ENCODE measurements around the gene TMEM62.

- TF ChIP-seq FOXP1 (CRISPR knock-in tag; IDR thresholded peaks at IDR 0.05) (no peak), ZNF3 (CRISPR knock-in tag; IDR thresholded peaks at IDR 0.05) (no peak), SETDB1 (IDR thresholded peaks at IDR 0.05; ENCODE audit: low read length) (no peak), ZNF280A (IDR thresholded peaks at IDR 0.05; ENCODE audit: low read depth, partially characterized antibody) (no peak), CTCF (IDR thresholded peaks at IDR 0.05 in 2 of 3, conservative IDR thresholded peaks at IDR 0.05 in 1 of 3; ENCODE audit: insufficient read depth in 2 of 3, low read depth in 1 of 3, low read length in 3 of 3) (no peak), HDAC3 (IDR thresholded peaks at IDR 0.05; ENCODE audit: borderline replicate concordance, partially characterized antibody) (no peak), POLR2B (IDR thresholded peaks at IDR 0.05; ENCODE audit: low read depth, partially characterized antibody) (no peak), ZNF197 (CRISPR knock-in tag; IDR thresholded peaks at IDR 0.05; ENCODE audit: low read depth) (no peak)
- TF ChIP-seq, protein P1, sequence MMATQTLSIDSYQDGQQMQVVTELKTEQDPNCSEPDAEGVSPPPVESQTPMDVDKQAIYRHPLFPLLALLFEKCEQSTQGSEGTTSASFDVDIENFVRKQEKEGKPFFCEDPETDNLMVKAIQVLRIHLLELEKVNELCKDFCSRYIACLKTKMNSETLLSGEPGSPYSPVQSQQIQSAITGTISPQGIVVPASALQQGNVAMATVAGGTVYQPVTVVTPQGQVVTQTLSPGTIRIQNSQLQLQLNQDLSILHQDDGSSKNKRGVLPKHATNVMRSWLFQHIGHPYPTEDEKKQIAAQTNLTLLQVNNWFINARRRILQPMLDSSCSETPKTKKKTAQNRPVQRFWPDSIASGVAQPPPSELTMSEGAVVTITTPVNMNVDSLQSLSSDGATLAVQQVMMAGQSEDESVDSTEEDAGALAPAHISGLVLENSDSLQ (IDR thresholded peaks at IDR 0.05) = no peak
Observed at GRCh38 chr15:43106486-43106829, 26.9 kb upstream of the TMEM62 start.

All from K562 (cell line).